ENCODE results near the gene ACSL1.

ACSL1 gene

DNA sequence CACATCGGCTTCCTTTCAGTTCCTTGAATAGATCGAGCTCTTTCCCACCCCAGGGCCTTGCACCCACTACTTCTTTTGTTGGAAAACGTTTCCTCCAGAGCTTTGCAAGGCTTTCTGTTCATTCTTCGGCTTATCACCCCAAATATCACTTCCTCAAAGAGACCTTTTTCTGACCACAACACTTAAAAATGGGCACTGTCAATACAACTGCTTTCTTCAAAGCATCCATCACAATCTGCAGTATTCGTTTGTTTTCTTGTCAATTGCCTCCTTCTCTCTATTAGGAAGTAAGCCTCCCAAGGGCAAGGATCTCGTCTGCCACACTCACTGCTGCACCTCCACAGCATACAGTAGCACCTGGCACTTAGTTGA lies 74.2 kb downstream of the ACSL1 start:
- Histone ChIP-seq H3K9me3 (ENCODE audit: insufficient read depth, low read length) (no peaks in the 10 kb centered on the region), H3K4me1 (ENCODE audit: low read length) (peaks cover 4% of the 10 kb centered on the region; the same call in 1 of the 2 replicates), H3K79me2 (ENCODE audit: low read length) (no peaks in the 10 kb centered on the region), H3K4me2 (ENCODE audit: low read length) (no peak overlapping the region), H2AFZ (ENCODE audit: low read depth, low read length) (no peak overlapping the region), H3K27me3 (ENCODE audit: low read depth, low read length) (no peaks in the 10 kb centered on the region), H3K36me3 (replicated peaks; ENCODE audit: low read depth, low read length) (no peaks in the 10 kb centered on the region), H4K20me1 (ENCODE audit: insufficient read depth, low read length) (no peaks in the 10 kb centered on the region), H3K27ac (ENCODE audit: low read length) (no peak overlapping the region), H3K4me3 (ENCODE audit: low read length) (no peak overlapping the region), H3K9ac (ENCODE audit: low read length) (no peak overlapping the region)
- no peak for TF ChIP-seq EZH2phosphoT487 (IDR thresholded peaks at IDR 0.05; ENCODE audit: low read depth)
- TF ChIP-seq, protein P1, sequence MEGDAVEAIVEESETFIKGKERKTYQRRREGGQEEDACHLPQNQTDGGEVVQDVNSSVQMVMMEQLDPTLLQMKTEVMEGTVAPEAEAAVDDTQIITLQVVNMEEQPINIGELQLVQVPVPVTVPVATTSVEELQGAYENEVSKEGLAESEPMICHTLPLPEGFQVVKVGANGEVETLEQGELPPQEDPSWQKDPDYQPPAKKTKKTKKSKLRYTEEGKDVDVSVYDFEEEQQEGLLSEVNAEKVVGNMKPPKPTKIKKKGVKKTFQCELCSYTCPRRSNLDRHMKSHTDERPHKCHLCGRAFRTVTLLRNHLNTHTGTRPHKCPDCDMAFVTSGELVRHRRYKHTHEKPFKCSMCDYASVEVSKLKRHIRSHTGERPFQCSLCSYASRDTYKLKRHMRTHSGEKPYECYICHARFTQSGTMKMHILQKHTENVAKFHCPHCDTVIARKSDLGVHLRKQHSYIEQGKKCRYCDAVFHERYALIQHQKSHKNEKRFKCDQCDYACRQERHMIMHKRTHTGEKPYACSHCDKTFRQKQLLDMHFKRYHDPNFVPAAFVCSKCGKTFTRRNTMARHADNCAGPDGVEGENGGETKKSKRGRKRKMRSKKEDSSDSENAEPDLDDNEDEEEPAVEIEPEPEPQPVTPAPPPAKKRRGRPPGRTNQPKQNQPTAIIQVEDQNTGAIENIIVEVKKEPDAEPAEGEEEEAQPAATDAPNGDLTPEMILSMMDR (IDR thresholded peaks at IDR 0.05; ENCODE audit: low read depth, low read length) = no peak

DNA sequence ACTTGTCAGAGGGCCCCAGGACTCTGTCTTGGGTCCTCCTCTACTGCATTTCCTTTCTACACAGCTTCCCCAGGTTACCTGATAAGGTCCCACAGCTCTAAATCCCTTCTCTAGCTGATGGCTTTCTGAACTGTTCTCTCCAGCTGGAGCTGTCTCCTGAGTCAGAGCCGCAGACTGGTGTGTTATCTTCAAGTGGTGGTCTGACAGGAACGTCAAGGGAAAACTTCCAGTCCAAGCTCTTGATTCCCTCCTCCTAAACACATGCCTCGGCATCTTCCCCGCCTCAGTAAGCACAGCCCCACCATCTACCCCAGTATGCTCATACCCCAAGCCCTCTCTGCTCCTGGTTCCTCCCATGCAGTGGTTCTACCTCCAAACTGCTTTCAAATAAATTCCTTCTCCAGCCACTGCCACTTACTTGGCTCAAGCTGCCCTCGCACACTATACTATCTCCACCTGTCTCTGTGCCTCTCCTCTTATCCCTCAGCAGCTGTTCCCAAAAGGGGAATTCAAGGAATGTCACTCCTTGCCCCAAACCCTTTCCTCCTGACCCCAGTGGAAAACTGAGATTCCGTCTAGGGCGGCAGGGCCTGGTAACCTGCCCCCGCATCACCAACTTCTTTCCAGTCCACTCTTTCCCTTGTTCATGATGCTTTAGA lies 74.7 kb downstream of the ACSL1 start:
- no peak for TF ChIP-seq EZH2phosphoT487 (IDR thresholded peaks at IDR 0.05; ENCODE audit: low read depth)
- TF ChIP-seq, protein P1 (IDR thresholded peaks at IDR 0.05; ENCODE audit: low read depth, low read length) = no peak

DNA sequence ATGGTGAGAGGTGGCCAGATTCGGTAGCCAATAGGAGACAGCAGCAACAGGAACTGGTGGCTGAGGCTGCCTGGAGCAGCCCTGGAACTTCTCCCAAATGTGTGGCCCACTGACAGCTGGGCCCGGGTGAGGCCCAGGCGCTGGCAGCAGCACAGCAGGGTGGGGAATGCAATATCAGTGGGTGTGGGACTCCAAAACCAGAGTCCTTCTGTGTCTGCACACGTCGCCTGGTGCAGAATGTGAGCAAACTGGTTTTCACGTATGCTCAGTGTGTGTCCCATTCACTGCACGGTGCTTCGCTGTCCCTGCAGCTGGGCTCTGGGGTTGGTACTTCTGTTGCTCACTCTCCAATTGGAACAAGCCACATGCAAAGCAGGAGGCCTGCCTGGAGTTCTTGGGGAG lies 77.5 kb downstream of the ACSL1 start:
- Histone ChIP-seq H3K4me1 (ENCODE audit: low read length) (peaks cover 7% of the 10 kb centered on the region; the same call in 1 of the 2 replicates), H4K20me1 (ENCODE audit: insufficient read depth, low read length) (no peaks in the 10 kb centered on the region), H3K9me3 (ENCODE audit: insufficient read depth, low read length) (no peaks in the 10 kb centered on the region), H3K9ac (ENCODE audit: low read length) (no peak overlapping the region), H3K4me3 (ENCODE audit: low read length) (no peak overlapping the region), H3K4me2 (ENCODE audit: low read length) (no peak overlapping the region), H2AFZ (ENCODE audit: low read depth, low read length) (no peak overlapping the region), H3K79me2 (ENCODE audit: low read length) (no peaks in the 10 kb centered on the region), H3K27ac (ENCODE audit: low read length) (no peak overlapping the region), H3K27me3 (ENCODE audit: low read depth, low read length) (no peaks in the 10 kb centered on the region), H3K36me3 (replicated peaks; ENCODE audit: low read depth, low read length) (no peaks in the 10 kb centered on the region)
- TF ChIP-seq EZH2phosphoT487 (IDR thresholded peaks at IDR 0.05; ENCODE audit: low read depth) = no peak
- TF ChIP-seq, protein P1 (IDR thresholded peaks at IDR 0.05; ENCODE audit: low read depth, low read length) = no peak

More for the DNA sequence above, 74.7 kb downstream of the ACSL1 start:
- H3K4me2 ChIP-seq (ENCODE audit: low read length) = no peak overlapping the region
- no peaks in the 10 kb centered on the region for H3K36me3 ChIP-seq (replicated peaks; ENCODE audit: low read depth, low read length)
- no peaks in the 10 kb centered on the region for H3K9me3 ChIP-seq (ENCODE audit: insufficient read depth, low read length)
- H3K27me3 ChIP-seq (ENCODE audit: low read depth, low read length) = no peaks in the 10 kb centered on the region
- no peak overlapping the region for H3K27ac ChIP-seq (ENCODE audit: low read length)
- no peaks in the 10 kb centered on the region for H3K79me2 ChIP-seq (ENCODE audit: low read length)
- H3K4me3 ChIP-seq (ENCODE audit: low read length) = no peak overlapping the region
- H2AFZ ChIP-seq (ENCODE audit: low read depth, low read length) = no peak overlapping the region
- peaks cover 5% of the 10 kb centered on the region; the same call in 1 of the 2 replicates for H3K4me1 ChIP-seq (ENCODE audit: low read length)
- no peak overlapping the region for H3K9ac ChIP-seq (ENCODE audit: low read length)
- H4K20me1 ChIP-seq (ENCODE audit: insufficient read depth, low read length) = no peaks in the 10 kb centered on the region

DNA sequence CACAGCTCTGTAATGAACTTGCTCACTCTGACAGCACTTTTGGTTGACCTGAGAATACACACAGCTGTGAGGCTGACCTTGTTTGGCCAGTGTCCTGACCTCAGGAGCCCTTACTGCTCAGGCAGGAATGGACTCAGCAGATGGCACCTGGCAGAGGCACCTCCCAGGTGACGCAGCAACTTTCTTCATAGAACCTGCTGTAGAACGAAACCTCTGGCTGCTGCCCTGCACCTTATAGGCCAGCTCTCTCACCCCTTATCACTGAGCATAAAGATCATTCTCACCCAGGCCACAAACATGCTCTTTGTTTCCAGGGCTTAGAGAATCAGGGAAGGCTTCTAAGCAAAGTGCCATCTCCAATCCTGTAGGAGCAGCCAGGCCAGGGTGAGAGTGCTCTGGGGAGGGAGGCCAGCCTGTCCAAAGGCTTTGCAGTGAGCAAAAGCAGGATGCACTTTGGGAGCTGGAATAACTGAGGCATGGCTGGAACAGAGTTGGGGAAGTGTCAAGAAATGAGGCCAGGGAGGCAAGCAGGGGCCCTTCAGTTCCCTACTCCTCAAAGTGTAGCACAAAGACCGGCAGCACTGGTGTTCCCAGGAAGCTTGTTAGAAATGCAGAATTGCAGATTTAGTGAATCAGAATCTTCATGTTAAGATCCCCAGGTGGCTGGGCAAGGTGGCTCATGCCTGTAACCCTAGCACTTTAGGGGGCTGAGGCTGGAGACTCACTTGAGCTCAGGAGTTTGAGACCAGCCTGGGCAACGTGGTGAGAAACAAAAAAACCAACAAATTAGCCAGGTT lies 78.5 kb downstream of the ACSL1 start:
- peaks cover 7% of the 10 kb centered on the region; the same call in 1 of the 2 replicates for H3K4me1 ChIP-seq (ENCODE audit: low read length)
- H4K20me1 ChIP-seq (ENCODE audit: insufficient read depth, low read length) = no peaks in the 10 kb centered on the region
- no peaks in the 10 kb centered on the region for H3K79me2 ChIP-seq (ENCODE audit: low read length)
- no peaks in the 10 kb centered on the region for H3K27me3 ChIP-seq (ENCODE audit: low read depth, low read length)
- no peak overlapping the region for H2AFZ ChIP-seq (ENCODE audit: low read depth, low read length)
- H3K27ac ChIP-seq (ENCODE audit: low read length) = no peak overlapping the region
- no peak overlapping the region for H3K4me3 ChIP-seq (ENCODE audit: low read length)
- no peaks in the 10 kb centered on the region for H3K9me3 ChIP-seq (ENCODE audit: insufficient read depth, low read length)
- H3K4me2 ChIP-seq (ENCODE audit: low read length) = no peak overlapping the region
- no peak overlapping the region for H3K9ac ChIP-seq (ENCODE audit: low read length)
- no peaks in the 10 kb centered on the region for H3K36me3 ChIP-seq (replicated peaks; ENCODE audit: low read depth, low read length)
- TF ChIP-seq EZH2phosphoT487 (IDR thresholded peaks at IDR 0.05; ENCODE audit: low read depth) = no peak
- TF ChIP-seq, protein P1 (IDR thresholded peaks at IDR 0.05; ENCODE audit: low read depth, low read length) = no peak

All from OCI-LY3 (cell line).